ENCODE measurements around the gene MEIS1.
"Not testable (repeated sequence)": the region's sequence is repeated elsewhere in the genome, so short reads cannot be mapped to it uniquely, and the experiment has no call there.

Gene MEIS1

DNA sequence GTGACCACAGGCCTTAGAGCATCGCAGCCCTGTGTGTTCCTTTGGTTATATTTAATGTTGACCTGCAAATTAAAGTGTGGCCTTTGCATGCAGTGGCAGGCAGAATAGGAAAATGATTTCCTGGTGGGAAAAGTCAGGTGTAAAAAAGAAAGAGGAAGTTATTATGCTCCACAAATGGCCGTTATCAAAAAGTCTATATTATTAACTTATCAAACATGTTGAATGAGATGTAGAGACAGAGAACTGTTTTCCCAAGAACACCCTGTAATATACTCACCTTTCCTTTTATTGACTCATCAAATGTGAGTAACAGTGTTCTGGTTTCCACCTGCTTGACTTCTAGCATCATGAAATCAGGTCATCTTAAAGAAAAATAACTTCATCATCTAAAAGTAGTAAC is 35.3 kb downstream of the MEIS1 start:
- DNase-seq, result no peak

DNA sequence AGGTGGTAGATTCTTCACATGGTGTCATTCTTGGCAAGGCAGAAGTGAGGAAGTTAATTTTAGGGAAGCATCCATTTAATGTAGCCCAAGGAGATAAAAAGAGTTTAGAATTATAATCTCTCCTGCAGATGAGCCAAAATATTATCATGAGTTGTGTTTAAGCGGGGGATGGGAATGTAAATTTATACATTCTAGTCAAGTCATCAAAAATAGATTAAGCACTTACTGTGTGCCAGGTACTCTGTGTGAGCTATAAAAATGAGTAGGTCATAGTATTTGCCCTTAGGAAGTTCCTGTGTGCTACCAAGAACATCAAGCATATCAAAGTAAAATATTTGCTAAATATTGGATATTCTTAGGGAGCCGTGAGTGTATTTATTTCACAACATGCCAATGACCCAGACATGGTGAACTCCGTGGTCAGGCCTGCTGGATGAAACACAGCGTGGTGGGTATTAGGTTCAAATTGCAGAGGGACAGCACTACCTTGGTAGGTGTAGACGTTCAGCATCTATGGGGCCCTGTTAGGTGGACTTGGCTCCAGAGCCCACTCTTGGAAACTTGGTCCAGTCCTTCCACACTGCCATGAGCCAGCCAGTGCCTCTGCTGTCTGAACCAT is 37.4 kb downstream of the MEIS1 start:
- no peak for DNase-seq

DNA sequence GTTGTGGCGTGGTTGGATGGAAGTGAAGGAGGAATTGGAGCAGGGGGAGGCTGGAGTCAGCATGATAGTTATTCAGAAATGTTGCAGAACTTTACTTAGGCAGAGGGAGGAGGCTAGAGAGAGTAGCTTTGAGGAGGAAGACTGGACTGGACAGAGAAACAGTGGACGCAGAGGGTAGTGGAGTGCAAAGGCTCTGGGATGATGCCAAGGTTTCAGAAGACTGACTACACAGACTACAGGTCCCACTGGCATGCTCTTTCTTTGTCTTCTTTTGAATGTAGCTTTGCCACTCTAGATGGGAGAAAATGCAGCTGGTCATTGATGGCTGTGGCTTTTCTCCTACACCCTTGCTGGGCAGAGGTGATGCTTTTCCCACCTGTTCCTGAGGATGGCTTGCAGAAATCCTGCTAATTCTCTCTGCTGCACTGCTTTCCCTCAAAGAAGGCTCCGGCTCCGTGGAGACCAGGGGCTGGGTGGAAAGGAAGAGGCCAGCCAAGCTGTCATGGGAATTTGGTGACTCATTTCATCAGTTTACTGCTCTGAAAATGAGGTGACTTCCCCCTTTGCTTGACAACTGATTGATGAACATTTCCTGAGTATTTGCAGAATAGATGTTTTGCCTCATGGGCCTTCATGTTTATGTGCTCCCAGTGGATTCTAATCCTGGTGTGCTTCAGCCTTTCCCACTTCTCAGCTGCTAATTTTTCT is 42.4 kb downstream of the MEIS1 start:
- DNase-seq, result peak; percentile 17

DNA sequence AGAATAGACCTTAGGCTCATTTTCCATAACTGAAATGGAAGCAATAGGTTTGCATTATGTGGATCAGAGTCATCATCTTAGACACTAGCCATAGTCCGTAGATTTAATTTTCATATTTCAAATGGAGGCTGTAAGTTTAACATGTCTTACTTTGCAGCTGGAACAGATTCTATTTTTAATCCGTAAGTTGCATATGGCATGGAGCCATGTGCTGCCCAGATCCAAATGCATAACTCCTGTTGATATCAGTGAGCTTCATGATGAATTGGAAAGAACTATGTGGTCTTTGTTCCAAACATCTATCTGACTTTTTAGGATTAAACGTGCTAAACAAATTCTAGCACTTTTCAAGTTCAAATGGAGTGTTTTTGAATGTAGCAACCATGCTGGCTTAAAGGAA is 43.4 kb downstream of the MEIS1 start:
- DNase-seq, result no peak

DNA sequence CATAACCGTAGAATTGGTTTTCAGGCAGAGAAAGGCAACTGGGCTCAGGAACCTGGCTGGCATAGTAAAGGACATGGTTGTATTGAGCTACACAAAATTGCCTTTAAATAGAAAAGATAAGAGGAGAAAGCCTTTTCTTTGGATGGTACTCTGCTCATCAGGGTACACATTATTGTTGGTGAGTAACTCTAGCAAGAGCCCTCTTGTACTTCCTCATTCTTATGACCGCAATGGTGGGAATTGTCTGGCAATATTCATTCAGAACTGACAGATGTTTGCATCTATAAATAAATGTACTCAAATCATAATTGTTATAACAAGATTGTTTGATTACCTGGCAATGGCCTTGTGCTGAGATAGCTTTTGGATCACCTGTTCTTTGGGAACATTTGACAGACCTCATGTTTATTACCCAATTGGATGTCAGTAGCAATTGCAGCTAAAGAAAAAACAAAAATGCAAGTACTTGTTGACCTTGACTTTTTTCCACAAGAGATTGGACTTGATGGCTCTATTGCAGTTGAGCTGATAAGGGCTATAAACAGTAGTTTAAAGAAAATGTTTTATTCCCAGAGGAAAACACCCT is 43.9 kb downstream of the MEIS1 start:
- no peak for DNase-seq

DNA sequence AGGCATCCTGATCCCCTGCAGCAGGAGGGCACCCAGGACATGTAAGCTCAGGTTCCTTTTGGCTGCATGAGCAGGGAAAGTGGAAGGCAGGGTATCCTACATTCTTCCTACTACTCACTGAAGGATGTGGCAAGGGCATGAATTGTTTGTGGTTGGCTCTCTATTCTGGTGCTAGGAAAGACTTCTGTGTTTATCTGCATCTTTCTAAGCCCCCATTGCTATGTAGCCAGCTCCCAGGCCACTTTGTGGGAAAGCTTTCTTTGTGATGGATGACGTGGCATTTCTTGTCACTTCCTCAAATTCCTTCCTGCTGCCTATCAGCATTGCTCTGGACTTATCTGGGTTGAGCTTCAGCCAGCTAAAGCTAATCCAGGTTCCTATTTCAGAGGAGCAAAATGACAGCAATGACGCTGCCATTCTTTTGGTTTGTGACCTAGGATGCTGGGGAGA is 46.2 kb downstream of the MEIS1 start:
- DNase-seq, result peak; percentile 7

DNA sequence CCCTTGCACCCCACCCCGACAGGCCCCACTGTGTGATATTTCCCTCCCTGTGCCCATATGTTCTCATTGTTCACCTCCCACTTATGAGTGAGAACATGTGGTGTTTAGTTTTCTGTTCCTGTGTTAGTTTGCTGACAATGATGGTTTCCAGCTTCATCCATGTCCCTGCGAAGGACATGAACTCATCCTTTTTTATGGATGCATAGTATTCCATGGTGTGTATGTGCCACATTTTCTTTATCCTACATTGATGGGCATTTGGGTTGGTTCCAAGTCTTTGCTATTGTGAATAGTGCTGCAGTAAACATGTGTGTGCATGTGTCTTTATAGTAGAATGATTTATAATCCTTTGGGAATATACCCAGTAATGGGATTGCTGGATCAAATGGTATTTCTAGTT is 50.3 kb downstream of the MEIS1 start:
- not testable (repeated sequence) for DNase-seq

DNA sequence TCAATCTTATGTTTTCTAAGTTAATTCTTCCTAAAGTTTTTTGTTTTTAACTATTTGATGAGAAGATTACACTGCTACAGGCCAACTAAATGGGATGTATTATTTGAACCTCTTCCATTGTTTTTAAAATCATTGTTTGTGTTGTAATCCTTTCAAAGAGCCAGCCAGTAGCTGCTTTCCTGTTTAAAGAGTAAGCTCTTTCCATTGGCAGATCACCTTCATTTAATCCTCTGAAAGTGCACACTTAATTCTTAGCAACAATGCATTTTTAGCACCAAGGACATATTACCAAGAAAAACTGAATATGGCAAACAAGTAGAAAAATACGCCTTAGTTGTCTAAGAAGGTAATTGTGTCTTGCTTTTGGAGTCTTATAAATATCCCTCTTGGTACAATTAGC is 54.0 kb downstream of the MEIS1 start:
- DNase-seq, result no peak

DNA sequence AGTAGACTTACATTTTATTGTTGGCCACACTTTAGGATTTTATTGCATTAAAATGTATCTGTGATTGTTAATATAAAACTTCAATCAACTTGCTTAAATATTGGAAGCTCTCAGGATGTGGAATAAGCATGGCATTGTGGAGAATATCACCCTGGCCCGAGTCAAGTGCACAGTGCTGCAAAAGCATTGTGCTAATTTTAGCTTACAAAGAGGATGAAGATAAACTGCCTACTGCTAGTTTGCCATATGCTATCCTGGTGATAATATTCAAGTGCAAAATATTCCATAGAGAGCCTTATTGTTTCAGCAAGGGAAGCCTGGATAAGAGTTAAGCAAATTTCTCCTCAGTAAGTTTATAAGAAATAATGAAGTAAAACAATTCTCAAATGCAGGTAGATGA is 54.5 kb downstream of the MEIS1 start:
- DNase-seq, result no peak

DNA sequence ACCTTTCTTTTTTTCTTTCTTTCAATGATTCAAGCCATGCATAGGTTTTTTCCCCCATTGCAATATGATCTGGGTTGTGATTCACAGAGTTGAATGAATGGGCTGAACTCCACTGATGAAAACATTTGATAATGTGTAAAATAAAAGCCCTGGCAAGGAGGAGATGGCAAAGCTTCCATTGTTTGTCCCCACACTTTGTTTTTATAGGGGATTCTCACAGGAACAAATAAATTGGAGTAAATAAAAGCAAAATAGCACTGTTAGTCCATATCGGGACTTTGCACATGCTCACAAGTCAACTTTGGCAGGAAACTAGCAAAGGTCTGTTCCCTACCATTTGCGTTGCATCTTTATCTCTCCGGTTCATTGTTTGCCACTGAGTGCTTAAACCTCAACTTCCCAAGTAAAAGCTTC is 55.7 kb downstream of the MEIS1 start:
- DNase-seq, result peak; percentile 21

DNA sequence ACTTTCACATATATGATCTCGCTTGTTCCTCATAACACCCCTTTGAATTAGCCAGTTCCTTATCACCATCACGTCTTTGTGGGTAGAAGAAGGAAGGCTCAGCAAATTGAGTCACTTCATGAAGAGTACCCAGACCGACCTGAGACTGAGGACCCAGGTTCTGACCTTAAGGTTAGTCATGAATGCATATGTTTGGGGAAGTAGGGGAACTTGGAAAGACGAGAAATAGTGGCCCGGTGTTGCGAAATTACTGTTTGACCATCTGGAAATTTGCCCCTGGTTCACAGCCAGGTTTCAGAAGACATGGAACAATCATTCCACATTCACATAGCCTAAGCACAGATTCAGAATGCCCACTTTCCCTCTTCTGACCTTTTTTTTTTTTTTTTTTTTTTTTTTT is 59.8 kb downstream of the MEIS1 start:
- DNase-seq, result peak; percentile 89

DNA sequence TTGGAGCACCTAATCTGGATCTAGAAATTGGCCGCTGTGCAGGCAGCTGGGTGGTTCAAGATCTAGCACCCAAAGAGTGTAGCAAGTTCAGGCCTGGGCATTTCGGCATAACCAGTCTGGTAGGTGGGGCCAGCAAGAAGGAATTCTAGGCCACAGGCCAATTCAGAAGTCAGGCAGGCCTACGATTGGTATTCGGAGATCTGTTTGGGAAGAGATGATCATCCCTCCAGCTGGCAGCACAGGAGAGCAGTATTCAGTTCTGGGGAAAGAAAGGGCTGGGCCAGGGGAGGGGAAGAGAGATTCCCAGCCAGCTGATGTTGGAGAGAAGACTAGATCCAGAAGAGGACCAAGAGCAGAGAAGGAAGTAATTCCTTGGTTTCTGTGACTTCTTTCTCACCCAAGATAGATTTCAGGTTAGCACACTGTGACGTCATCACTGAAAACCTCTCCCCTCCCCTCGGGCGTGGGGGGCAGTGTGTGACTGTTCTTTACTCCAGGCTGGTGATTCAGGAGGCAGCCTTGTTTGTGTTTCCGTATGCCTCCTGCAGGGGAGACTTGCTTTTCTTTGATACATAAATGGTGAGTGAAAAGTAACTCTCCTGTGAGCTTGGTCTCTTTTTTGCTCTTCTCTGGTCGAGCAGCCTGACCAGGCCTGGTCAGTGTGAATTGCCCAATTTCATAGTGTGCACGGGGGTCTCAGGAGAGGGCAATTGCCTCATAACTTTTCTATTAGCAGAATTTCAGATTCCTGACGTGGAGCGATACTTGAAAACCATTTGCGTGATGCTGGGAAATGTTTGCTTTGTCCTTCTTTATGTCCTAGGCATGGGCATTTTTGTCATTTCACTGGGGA is 61.1 kb downstream of the MEIS1 start:
- peak; percentile 88 for DNase-seq

DNA sequence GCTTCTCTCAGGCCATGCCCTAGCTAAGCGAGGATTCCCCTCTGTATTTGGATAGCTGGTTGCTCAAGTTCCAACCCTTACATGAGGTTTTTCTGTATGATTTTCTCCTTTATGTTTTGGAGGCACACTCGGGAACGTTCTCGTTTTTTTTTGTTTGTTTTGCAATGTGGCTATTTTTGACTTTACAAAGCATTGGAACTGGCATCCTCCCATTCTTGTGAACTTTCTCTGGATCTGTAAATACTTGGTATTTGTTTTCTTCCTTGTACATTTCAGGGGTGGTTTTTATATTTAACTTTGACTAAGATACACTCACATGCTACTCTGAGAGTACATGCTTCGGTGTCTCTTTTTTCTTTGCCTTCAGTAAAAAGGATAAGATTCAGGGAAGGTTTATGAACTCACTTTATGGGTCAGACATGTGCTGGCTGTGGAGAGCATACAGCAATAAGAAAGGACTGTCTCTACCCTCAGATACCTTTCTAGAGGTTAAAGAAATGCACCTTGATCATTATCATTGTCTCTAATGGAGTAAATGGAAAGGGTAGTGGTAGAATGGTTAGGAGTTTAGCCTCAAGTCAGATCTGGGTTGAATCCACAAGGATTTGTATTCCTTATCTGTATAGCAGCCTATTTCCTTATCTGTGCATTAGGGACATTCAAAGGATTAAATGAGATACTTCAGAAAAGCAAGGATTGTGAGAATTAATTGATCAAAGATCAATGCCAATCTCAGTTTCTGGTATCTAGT is 61.9 kb downstream of the MEIS1 start:
- no peak for DNase-seq

DNA sequence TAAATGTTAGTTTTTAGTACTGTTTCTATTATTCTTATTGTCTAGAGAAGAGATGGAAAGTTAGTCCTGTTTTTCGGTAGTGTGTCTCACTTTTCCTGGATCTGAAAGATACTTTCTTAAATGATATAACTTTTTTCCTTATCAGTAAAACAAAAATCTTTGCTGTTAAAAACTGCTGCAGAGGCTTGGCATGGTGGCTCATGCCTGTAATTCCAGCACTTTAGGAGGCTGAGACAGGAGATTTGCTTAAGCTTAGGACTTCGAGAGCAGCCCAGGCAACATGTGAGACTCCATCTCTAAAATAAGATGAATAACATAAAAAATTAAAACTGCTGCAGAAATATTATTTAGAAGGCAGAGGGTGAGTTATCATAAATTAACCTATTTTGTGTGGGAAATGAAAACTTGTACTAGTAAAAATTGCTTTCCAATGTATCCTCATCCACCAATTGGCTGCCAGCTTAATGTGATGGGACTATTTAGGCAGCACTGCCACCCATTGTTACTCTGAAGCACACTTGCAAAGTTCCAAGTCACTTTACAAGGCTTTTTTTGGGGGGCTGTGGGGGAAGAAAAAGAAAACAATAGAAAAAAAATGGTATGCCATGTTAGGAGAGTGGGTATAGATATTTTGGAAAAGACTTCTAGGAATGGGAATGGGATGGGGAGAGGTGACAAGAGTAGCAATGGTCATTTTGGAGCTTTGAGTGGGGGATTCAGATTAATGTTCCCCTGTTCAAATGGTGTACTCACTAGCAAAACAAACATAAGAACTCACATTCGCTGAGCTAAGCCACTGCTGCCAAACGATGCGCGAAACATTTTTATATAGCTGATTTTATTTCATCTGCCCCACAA is 62.7 kb downstream of the MEIS1 start:
- no peak for DNase-seq

DNA sequence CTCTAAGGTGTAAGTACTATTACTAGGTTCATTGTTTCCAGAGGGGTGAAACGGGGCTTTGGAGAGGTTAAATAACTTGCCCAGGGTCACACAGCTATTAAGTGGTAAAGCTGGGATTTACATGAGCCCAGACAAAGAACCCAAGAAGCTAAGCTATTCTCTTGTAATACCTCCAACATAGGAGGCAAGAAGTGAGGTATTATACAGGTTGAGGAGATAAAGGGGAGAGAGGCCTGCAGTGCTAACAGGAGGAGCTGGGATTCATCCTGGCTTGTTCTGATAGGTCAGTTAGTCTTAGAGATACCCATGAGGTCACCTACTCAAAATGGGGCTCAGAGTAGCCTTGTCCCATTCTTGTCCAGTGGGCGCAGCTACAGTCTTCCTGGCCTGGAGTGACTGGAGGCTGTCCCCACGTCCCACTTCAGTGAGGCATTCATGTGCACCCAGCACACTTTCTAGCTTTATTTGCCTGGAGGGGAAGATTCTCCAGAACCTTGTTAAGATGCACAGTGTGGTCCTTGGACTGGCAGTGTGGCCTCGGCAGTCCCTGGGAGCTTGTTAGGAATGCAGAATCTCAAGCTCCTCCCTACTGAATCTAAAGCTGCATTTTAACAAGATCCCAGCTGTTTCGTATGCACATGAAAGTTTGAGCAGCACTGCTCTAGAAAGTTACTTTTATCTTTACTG is 63.5 kb downstream of the MEIS1 start:
- DNase-seq, result no peak

DNA sequence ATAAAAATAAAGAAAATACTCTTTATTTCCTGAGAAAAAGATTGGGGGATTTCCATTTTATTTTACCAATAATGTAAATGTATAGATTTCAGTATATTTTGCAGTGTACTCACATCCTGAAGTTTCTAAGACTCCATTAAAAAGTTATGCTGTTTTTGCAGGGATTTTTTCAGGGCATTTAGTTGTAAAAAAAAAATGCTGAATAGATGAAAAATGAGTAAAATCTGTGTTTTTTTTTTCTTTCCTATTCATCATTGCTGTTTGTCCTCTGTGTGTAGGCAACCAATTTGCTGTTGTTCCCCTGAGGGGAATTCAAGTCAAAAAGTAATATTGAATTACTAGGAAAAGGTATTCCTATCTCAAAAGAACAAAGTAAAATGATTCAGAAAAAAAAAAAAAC is 66.3 kb downstream of the MEIS1 start:
- DNase-seq, result no peak

DNA sequence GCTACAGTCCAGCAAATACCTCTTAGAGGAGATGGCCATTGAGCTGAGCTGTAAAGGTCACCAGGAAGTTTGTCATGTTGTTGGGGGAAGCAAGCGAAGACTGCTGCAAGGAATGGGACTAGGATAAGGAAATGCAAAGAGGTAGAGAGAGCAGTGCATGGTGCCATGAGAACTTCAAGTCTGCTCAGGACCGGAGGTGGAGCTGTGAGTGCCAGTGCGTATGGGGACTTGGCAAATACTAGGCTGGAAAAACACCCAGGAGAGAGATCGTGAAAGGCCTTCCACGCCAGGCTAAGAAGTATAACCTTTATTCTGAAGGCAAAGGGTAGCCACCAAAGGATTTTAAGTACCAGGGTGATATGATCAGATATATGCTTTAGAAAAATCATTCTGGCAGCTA is 71.3 kb downstream of the MEIS1 start:
- no peak for DNase-seq

DNA sequence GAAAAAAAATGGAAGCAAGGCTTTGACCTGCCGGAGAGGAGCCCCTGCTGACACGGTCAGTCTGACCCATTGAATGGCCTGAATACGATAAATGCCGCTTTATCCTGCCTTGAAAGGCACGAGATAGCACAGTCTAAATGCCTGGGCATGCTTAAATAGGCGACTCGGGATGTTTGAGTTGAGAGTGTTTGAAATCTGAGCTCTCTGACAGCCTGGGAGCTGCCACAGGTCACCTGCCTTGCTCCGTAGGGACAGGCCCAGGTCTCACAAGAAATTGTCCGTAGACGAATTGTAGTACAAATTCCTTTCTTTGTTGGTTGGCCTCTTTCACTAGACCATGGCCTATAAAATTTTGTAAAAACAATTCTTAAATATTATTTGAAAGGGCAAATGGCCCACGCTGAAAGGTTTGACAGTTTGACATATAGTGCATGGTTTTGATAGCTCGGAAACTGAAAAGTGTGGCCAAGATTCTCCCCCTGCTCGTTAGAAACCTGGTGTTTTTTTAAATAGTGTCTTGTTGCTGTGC is 72.8 kb downstream of the MEIS1 start:
- no peak for DNase-seq

DNA sequence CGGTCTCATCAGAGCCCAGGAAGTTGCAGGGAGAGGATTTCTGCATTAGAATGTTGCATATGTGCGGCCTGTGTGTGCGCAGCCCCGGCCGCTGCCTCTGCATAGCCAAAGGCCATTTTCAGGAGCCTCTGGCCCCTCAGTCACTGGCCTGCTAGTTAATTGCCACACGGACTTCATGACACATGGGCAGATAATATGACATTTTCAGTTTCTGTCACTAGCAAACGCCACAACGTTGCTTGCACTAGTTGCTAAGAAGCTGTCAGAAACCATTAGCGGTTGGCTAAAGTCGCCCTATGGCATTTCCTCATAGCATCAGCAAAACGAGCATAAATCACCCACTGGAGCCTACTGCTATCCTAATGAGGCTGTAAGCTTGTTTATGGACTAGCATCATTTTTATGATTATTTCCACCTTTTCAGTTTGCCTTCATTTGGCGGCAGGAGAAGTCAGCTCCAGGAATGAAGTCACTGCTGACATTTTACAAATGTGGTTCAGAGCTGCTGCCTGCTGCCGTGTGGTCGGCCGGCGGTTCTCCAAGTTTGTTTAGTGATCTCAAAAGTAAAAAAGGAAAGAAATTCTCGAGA is 73.7 kb downstream of the MEIS1 start:
- DNase-seq, result peak; percentile 33

DNA sequence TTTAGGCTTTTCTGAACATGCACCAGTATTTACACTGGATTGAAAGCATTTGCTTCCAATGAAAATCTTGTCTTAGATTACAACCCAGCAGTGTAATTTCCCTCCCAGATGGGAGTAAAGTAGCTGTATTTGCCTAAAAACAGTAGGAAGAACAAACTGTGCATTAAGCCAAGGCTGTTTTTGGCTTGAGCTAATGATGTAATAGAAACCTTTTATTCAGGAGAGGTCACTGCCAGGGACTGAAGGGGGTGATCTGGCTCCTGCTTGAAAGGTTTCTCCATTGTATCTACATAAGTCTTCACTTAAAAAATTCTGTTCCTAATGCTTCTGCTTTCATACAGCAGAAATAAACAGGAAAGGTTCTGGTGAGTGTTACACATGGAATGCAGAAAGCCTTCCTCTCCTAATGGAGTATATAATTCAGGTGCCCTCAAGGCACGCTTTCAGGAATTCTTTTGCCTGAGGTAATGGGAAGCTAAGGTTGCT is 74.4 kb downstream of the MEIS1 start:
- peak; percentile 12 for DNase-seq

Data from HCEC 1CT (cell line).